ENCODE measurements around the gene NDUFS2.

NDUFS2 gene

DNA sequence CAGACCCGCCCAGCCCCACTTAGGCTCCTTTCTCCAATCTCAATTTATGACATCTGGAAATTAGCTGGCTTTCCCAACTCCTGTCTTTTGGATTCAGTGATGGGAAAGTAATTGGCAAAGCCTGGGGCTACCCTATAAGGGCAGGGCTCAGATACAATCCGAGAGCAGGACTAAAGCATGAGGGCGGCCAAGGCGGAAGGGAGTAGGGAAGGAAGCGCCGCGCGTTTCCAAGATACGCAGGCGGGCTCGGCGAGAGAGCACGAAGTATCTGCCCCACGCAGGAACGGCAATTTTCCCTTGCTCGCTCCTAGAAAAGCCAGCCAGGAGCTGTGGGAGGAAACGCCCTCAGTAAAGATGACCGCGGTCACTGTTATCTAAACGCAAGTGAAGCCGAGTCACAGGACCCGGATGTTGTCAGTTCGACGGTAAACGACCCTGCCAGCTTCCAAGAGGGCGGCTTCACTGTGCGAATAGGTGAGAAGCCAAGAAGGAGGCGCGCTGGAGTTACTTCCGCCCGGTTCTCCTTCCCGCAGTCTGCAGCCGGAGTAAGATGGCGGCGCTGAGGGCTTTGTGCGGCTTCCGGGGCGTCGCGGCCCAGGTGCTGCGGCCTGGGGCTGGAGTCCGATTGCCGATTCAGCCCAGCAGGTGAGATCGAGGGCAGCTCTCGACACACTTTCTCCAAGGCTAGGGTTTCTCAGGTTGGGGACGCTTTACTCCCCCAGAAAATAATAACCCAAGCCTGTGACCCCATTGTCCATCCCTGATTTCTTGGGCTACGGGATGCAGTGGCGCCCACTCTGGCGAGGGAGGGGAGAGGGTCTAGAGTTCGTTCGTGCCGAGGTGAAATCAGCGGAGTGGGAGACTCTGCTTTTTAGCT is at the start of gene NDUFS2:
NDUFS2 (plus strand) TSS at position 532 of the 877 bp plus-strand sequence; CDS start at position 551, 19 bp downstream.
- peak; percentile 97 for DNase-seq

DNA sequence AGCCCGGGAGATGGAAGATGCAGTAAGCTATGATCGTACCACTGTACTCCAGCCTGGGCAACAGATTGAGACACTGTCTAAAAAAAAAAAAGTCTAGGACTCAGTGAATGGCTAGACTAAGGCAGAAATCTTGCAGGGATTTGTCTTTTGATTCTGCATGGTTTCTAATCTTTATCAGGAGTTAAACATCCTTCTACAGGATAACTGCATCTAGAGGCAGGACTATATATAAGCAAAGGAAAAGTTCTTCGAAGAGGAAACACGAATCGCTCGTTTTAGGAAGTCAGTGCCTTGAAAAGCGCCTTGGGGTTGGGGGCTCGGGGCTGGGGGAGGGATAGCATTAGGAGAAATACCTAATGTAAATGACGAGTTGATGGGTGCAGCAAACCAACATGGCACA is 49.0 kb upstream of the NDUFS2 start:
- DNase-seq, result no peak

DNA sequence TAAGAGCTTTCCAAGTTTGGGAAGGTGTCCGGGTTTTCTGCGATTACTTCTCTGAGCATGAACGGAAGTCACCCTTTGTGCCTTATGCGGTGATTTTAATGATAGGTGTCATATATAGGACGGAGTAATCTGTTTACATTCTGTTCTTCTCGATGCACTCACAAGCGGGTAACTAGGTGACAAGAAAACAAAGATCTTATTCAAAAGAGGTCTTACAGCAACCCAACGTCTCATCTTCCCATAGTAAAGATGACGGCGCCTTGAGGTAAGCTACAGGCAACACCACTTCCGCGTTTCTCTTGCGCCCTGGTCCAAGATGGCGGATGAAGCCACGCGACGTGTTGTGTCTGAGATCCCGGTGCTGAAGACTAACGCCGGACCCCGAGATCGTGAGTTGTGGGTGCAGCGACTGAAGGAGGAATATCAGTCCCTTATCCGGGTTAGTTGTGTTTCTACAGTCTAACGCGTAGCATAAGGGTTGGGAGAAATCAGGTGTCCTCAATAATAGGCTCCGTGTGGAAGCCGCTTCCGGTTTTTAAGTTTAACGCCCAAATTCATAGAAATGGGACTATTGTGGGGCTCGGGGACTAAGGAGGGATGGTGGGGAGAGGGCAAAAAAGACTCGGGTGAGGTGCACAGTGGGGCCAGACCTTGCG is 48.4 kb upstream of the NDUFS2 start, which contains the start of gene UFC1:
UFC1 (plus strand) TSS at position 297 of the 656 bp plus-strand sequence; CDS start at position 317, 20 bp downstream.
- DNase-seq, result peak; percentile 56

DNA sequence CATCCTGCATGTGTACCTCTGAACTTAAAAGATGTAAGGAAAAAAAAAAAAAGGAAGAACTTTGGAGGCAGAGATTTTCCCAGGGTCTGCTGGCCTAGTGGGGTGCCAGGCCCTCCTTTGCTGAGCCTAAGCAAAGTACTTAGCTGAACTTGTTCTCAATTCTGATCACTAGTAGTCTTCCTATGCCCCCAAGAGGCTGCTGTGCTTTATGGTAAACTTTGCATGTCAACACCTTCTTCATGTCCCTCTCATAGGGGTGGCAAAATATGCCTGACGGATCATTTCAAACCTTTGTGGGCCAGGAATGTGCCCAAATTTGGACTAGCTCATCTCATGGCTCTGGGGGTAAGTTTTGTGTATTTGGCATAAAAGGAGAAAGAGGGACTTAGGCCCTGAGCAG is 44.3 kb upstream of the NDUFS2 start:
- DNase-seq, result no peak

DNA sequence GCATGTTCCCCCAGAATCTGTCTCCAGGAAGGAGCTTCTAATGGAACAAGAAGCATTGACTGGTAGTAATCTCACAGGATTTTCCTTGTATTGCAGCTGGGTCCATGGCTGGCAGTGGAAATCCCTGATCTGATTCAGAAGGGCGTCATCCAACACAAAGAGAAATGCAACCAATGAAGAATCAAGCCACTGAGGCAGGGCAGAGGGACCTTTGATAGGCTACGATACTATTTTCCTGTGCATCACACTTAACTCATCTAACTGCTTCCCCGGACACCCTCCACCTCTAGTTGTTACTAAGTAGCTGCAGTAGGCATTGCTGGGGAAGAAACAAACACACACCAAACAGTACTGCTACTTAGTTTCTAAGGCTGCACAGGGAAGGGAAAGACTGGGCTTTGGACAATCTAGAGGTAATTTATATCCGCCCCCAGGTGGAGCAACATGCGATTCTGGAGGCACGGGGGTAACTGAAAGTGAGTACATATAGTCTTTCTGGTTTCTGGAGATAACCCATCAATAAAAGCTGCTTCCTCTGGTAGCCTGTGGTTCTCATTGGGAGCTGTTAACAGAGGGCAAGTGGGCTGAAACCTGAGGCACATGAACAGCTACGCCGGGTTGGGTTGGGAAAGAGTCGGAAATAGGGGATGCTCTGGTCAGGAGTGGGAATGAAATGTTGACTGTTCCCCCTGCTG is 43.7 kb upstream of the NDUFS2 start:
- DNase-seq, result no peak

DNA sequence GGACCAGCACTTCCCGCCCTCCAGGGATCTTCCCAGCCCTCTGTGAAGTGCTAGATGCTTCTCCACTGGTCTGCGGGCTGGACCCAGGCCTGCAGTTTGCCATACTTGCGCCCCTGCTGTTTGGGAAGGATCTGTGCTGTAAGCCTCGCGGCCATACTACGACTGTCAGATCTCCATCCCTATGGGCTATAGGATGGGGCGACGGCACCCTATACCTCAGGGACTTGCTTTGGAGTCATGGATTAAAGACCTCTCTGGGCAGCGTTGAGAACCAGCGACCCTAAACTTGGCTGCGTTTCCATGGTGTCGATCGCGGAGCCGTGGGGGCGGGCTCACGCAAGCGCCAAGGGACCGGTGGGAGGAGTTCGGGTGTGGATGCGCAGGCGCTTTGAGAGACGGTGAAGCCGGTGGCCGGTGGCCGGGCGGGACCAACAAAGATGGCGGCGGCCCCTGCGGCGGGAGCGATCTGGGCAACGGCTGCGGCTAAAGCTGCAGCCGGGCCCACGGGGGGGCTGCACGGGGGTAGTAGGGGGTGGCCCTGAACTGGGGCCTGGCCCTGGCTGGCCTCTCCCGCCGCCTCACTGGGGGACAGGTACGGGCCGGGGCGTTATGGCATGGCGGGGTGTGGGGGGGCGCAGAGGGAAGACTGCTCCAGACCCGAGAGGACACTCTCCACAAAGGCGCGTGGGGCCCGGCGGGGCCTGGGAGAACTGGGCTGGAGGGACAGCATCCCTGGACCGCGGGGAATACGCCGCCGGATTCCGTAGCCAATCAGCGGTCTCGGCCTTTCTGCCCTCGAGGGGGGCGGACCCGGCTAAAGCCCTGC is 42.9 kb upstream of the NDUFS2 start, which contains the start of gene USP21:
USP21 (plus strand) TSS at position 414 of the 826 bp plus-strand sequence. CDS start 1,141 bp downstream, outside the sequence.
- peak; percentile 77 for DNase-seq

DNA sequence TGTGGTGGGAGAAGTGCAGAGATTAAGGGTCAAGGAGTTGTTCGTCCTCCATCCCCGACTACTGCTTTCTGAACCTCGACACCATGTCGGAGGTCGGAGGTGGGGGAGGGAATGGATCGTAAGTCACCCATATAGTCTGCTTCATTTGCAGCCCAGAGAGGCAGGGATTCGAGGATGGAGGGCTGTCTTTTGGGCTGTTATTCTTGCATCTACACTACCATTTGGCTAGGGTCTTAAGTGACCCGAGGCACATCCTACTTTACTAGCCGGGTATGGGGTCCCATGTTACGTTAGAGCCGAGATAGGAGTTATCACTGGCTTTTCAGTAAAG is 42.3 kb upstream of the NDUFS2 start:
- DNase-seq, result no peak

DNA sequence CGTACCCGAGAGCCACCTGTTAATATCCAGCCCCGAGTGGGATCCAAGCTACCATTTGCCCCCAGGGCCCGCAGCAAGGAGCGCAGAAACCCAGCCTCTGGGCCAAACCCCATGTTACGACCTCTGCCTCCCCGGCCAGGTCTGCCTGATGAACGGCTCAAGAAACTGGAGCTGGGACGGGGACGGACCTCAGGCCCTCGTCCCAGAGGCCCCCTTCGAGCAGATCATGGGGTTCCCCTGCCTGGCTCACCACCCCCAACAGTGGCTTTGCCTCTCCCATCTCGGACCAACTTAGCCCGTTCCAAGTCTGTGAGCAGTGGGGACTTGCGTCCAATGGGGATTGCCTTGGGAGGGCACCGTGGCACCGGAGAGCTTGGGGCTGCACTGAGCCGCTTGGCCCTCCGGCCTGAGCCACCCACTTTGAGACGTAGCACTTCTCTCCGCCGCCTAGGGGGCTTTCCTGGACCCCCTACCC is 41.5 kb upstream of the NDUFS2 start:
- DNase-seq, result no peak

DNA sequence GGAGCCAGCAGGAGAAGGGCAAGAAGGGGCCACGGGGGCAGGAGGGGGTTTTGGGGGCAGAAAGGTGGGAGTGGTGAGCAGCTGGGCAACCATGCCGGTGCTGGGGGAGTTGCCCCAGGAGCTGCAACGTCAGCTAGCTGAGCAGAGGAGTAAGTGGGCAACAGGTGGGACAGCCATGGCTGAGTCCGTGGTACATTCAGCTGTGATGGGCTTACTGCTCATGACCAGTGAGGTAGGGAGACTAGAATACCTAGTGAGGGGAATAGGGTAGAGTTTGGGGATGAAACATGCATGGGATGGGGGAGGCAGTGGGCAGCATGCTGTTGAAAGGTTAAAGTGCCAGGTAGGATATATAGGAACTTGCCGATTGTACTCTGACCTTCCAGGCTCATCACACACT is 40.5 kb upstream of the NDUFS2 start:
- DNase-seq, result no peak

DNA sequence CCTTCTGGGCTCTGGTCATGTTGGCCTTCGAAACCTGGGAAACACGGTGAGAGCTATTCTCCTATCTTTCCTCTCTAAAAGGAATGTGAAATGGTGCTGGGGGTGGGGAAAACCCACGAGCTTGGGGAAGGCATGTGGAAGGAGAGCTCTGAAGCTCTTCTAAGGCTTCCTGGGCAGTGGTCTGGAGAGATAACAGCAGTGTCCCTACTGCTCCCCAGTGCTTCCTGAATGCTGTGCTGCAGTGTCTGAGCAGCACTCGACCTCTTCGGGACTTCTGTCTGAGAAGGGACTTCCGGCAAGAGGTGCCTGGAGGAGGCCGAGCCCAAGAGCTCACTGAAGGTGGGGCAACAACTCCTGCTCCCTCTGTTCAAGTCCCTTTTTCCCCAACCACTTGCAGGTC is 40.1 kb upstream of the NDUFS2 start:
- DNase-seq, result no peak

DNA sequence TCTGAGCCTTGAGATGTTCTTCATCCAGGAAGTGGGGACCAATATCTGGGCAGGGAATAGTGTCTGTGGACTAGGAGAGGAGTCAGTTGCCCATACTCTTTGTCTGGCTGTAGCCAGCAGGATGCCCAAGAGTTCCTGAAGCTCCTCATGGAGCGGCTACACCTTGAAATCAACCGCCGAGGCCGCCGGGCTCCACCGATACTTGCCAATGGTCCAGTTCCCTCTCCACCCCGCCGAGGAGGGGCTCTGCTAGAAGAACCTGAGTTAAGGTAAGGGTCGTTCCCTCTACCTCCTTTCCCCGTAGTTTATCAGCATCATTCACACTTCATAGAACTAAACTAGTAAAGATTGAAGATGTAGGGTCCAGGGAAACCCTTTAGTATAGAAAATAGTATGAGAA is 39.4 kb upstream of the NDUFS2 start:
- no peak for DNase-seq

DNA sequence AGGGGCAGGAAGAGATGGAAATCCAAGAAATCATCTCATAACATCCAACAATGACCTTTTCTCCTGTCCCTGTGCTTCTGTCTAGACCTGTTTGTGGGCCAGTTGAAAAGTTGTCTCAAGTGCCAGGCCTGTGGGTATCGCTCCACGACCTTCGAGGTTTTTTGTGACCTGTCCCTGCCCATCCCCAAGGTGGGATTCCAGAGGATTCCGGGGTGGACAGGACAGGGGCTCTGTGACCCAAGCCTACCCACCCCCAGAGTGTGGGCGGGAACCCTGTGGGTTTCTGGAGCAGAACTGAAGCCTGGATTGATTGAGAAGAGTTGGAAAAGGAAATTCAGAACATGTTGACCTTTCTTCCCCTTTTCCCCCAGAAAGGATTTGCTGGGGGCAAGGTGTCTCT is 38.4 kb upstream of the NDUFS2 start:
- no peak for DNase-seq

DNA sequence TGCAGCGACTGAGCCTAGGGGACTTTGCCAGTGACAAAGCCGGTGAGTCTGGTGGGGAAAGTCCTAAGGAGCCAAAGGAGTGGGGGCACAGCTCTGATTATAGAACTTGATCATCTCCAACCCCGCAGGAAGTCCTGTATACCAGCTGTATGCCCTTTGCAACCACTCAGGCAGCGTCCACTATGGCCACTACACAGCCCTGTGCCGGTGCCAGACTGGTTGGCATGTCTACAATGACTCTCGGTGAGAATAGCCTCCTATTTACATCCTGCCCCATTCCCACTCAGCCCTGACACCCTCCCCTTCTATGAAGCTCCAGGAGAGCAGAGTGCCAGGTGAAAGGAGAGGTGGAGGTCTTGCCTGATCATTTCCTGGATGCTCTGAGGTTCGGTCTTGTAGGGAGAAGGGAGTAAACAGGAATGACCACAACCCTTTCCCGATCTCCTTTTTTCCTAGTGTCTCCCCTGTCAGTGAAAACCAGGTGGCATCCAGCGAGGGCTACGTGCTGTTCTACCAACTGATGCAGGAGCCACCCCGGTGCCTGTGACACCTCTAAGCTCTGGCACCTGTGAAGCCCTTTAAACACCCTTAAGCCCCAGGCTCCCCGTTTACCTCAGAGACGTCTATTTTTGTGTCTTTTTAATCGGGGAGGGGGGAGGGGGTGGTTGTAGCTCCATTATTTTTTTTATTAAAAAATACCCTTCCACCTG is 37.1 kb upstream of the NDUFS2 start:
- no peak for DNase-seq

DNA sequence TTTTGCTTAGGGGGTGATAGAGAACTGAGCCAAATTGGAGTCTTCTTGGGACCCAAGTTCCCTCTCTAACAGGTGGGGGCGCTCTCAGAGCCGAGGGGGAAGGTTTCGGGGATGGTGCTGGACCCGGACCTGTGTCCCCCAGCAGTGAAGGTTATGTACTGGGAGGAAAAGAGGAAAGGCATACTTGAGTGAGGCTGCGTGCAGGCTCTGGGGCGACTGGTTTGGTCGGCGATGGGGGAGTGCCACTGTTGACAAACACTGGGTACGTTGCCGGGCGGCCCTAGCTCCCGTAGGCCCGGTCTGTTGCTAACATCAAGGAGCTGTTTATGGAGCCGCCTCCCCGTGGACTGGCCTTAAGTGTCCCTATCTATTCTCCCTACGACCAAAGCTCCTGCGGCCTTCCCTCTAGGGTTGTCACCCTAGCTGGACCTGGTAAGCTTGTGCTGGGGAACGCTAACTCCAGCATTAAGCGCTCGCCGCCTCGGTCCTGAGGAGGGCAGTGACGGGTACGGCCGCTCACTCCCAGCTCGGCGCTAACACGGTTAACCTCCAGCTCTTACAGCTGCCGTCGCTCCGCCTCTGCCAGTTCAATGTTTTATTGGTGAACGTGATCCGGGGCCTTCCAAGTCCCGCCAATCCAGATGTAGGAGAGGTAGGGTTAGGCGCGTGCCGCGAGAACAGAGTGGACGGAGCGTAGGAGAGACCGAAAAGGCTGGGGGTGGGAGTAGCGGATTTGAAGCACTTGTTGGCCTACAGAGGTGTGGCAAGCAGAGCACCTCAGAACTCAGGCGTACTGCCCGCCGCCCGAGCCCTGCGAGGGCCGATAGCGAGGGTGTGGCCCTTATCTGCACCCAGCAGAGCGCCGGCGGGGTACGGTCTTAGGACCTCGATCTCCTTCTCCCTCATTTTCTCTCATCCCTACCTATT is 36.2 kb upstream of the NDUFS2 start, which contains the start of gene PPOX:
PPOX (plus strand) TSS at position 685 of the 927 bp plus-strand sequence. CDS start 422 bp downstream, outside the sequence.
- DNase-seq, result peak; percentile 97

DNA sequence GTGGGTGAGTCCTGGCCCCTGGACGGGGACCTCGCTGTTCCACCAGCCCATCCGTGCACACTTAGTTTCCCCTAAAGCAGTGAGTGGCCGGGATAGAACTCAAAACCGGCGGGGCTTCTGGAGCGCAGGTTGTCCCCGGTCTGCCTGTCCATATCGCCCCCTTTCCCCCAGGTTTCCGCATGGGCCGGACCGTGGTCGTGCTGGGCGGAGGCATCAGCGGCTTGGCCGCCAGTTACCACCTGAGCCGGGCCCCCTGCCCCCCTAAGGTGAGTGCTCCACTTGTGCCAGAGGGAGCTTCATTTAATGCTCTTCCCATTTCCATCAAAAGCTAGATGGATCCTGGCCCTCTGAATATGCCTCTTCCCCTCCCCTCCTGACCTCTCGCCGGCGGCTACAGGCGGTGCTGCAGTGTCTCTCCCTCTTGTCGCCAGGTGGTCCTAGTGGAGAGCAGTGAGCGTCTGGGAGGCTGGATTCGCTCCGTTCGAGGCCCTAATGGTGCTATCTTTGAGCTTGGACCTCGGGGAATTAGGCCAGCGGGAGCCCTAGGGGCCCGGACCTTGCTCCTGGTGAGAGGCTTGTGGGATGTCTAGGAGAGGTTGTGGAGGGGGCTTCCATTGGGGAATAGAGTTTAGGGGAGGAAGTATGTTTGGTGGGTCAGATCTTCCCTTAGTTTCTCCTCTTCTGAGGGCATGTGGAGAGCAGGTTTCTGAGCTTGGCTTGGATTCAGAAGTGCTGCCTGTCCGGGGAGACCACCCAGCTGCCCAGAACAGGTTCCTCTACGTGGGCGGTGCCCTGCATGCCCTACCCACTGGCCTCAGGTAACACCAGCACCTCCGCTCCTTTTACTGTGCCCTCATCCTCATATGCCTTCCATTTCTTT is 35.3 kb upstream of the NDUFS2 start:
- no peak for DNase-seq

DNA sequence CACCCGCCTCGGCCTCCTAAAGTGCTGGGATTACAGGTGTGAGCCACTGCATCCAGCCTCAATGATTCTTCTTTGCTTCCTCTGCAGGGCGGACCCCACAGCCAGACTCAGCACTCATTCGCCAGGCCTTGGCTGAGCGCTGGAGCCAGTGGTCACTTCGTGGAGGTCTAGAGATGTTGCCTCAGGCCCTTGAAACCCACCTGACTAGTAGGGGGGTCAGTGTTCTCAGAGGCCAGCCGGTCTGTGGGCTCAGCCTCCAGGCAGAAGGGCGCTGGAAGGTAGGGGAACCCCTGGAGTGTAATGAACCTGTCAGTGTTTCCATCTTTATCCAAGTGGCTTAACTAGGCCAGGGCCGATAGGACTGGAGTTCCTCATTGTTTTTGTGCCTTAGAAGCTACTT is 33.3 kb upstream of the NDUFS2 start:
- no peak for DNase-seq

DNA sequence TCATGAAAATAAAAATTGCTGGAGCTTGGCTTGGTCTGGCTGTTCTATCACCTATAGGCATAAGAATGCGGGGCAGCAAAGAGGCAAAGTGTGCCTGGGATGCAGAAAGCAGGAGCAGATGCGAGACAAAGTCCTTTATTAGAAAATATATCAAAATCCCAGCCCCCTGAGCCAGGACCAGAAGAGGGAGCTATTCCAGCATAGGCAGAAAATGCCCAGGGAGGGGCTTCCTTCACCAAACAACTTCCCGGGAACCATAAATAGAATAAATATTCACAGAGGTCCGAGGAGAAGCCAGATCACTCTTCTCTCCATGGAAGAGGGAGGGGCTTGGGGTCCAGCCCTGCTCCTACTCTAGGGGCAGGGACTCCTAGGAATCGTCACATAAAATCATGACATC is 31.0 kb upstream of the NDUFS2 start:
- no peak for DNase-seq

DNA sequence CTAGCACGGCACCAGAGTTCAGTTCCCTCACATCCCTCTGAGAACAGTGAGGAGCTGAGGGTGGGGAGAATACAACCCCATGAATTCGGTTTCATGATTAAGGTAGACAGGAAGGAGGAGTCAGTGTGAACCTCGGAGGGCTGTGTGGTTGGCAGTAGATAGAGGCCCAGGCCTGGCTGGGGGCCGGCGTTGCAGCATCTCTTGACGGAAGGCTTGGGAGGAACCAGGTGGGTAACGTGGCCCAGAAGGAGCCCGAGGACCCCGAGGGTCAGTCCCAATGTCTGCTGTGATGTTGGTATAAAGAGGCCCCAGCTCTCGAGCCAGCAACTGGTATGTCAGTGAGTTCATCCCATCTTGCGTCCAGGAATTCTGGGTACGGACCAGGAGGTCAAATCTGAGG is 30.5 kb upstream of the NDUFS2 start:
- DNase-seq, result no peak

DNA sequence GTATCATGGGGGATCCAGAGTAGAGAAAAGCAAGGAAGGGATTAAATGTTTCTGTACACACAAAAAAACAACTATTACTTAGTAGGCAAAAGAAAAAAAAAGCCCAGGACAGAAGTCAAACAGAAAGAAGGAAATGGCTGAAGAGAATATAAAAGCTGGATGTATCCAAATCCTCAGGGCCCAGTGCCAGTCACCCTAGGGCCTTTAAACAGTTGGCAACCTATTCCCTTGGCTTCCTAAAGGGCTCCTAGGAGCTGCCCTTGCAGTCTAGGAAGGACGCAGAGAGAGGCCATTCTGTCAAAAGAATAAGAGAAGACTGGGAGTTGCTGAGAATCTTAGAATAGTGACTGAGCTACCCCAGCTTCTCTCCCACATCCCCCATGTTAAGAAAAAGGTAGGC is 29.8 kb upstream of the NDUFS2 start:
- no peak for DNase-seq

All from NCI-H510A (cell line).